Activated CD8-positive, alpha-beta memory T cell treated with anti-CD3 and anti-CD28 coated beads for 36 hours (primary cell): ENCODE results near the gene PIK3R6. TPM values are rescaled to one million over a fixed set of nuclear protein-coding genes. Genes with fewer than 3 reads are reported as not detected.
"Not testable (repeated sequence)": the region's sequence is repeated elsewhere in the genome, so short reads cannot be mapped to it uniquely, and the experiment has no call there.

Experiments used
- CTCF ChIA-PET: fragments of 350-600 bp; sonication (Branson Sonifier 250); formaldehyde crosslinking; loops from one replicate; lab custom pipeline; 2021; ENCODE audit warnings: antibody characterized with exemption; lab: Charles Lee
- POLR2A ChIA-PET: fragments of 350-600 bp; sonication (Branson Sonifier 250); formaldehyde crosslinking; loops from one replicate; lab custom pipeline; 2021; ENCODE audit warnings: antibody characterized with exemption; lab: Charles Lee
- total RNA-seq, 2 experiments: library from RNA; stranded (reverse); gene quantifications; one replicate each; pipeline ENCODE4 v1.2.3, GENCODE V29; 2021

The PIK3R6 gene
- total RNA-seq, 2 experiments from 2014 or later = 0.30 to 0.46 TPM

DNA sequence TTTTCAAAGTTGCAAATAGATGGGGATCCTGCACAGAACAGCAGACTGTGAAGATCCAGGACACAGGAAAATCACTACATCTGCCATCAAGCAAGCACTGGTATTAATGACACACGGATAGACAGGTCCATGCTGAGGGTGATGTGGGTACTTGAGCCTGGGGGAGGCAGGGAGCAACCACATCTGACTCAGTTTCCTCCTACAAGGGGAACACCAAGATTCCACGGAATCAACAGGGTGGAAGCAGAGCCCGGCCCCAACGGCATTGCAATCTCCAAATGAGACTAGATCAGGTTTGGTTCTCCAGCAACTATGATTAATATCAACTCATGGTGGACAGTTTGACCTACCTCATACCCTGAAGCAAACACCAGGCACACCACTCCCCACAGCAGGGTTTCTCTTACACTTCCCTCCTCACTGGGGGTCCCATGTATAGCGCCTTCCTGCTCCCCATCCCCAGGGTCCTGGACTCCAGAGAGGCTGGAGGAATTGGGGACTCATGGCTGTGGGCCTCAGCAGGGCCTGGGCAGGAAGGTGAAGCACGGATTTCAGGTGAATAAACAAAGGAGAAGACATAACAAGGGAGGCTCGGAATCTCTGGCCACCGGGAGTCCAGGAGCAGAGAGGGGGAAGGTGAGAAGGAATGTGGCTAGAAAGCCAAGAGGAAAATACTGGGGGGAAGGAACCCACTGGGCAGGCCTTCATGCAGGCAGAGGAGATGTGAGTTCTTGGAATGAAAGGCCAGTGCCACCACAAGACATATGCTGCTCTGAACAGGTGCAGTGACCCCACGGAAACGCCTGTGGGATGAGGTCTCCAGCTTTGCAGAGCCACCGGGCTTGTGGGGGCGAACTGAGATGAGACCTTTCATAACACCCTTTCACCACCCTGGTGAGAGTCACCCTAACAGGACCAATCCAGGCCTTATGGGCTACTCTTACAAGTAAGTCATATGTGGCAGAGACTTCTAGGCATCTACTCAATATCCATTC, 29.5 kb upstream of the PIK3R6 start:
- ChIA-PET POLR2A (no interaction called here), CTCF (no interaction called here)

DNA sequence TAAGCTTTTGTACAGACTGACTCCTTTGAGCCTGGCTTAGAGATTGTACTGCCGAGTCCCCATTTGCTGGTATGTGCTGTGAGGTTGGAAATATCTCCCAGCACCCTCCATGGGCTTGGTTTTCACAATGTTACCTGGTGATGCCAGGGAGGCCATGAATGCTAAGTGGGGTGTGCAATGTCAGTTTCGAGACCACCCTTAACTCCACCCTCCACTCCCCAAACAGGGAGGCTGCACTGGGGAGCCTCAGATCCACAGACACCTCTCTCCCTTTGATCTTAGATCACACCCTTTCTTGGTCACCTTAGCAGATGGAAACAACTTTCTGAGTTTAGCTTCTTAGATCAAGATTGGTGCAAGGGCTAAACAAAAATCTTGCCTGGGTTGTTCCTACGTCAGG, 28.6 kb upstream of the PIK3R6 start:
- ChIA-PET POLR2A (interaction anchor here (0.5 kb wide), 1 partner anchor 39 kb away, joined by 4 read pairs; no protein-coding TSS in a partner anchor), CTCF (interaction anchor here (1.0 to 2.3 kb wide), 9 partner anchors 10 to 512 kb away, joined by 3 to 10 read pairs (median 5); no protein-coding TSS in a partner anchor)

DNA sequence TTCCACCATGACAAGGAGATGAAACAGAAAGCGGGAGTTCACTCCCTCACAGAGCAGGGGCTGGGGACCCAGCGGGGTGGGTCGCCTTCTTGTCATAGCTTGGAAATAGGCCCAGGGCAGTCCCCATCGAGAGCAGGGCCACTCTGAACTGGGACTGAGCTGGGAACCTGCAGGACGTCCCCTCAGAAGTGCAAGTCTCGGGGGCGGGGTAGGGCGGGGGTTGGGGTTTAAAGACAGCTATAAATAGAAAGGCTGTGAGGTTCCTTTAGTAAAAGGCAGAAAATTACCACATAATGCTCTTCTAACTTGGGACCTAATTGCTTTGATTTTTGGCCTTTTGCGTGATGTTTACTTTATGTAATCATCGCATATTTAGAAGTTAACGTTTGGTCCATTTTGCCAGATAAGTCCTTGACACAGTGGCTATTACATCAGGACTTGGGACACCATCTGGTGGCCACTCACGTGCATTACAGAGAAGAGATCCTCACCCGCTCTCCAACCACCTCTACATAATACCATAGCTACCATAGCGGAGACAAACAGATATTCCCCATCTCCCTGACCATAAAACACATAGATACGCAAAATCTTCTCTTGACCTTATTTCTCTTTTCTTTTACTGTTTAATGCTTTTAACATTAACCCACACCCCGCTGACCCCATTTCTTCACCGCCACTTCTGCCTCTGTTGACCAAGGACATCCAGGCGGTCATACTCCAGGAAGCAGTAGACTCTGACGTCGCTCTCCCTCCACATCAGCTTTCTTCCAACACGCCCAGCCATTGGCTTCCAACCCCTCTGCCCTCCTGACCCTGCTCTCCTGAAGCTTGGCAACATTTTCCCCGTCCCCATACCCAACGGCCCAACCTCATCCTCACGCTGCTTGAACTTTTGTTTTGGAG, 27.5 kb upstream of the PIK3R6 start:
- POLR2A ChIA-PET = interaction anchor here (0.5 kb wide), 1 partner anchor 505 kb away, joined by 3 read pairs; no protein-coding TSS in a partner anchor

DNA sequence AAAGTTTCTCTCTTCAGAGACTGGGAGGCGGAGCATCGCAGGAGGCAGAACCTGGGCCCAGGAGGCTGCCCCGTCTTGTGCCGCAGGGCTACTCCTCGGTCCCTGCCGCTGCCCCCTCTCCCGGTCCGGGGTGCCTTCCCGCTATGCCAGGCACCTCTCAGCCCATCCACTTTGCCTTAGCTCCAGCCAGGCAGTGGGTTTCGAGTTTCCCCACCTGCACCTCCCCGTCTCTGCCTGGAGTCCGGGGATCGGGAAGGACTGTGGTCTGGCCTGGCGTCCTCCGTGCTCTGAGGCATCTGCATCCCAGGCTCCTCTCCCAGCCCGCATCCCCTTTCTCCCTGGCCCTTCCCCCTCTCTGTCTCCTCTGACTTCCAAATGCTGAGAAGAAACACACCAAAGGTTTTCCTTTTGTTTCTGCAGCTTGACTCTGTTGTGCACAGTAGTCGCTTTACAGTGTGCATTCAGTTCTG, 26.8 kb upstream of the PIK3R6 start:
- CTCF ChIA-PET = interaction anchor here (0.6 to 2.3 kb wide), 15 partner anchors 8 to 200 kb away, joined by 3 to 10 read pairs (median 5); no protein-coding TSS in a partner anchor
- POLR2A ChIA-PET = interaction anchor here (0.5 kb wide), 1 partner anchor 504 kb away, joined by 3 read pairs; no protein-coding TSS in a partner anchor

More for the DNA sequence above, 27.5 kb upstream of the PIK3R6 start:
- CTCF ChIA-PET = interaction anchor here (0.6 to 2.3 kb wide), 25 partner anchors 9 to 511 kb away, joined by 3 to 10 read pairs (median 4); no protein-coding TSS in a partner anchor

DNA sequence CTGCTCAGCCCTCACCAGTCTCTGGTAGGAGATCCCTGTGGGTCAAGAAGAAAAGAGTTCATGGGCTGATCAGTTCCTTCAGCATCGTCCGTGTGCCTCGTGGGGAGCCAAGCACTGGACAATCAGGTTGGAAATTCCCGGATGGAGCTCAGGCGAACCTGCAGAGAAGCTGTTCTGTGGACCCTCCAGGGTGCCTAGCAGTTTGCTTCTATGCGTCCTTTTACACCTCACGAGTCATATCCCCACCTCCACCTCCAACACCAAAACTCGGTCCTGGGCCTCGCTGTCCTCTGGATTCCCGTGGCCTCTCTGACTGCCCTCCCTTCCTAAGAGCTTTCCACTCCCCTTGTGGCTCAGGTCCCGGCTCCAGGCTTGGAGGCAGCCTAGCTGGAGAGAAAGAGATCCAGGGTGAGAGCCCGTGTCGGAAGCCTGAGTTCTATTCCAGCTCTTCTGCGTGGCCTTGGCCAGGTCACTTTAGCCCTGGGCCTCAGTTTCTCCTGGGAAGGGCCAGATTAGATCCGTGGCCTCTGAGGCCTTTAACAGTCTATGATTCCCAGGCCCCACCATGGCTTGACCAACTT, 26.2 kb upstream of the PIK3R6 start:
- ChIA-PET CTCF (interaction anchor here (1.4 to 2.3 kb wide), 3 partner anchors 28 to 108 kb away, joined by 4 to 8 read pairs (median 4); no protein-coding TSS in a partner anchor), POLR2A (no interaction called here)

DNA sequence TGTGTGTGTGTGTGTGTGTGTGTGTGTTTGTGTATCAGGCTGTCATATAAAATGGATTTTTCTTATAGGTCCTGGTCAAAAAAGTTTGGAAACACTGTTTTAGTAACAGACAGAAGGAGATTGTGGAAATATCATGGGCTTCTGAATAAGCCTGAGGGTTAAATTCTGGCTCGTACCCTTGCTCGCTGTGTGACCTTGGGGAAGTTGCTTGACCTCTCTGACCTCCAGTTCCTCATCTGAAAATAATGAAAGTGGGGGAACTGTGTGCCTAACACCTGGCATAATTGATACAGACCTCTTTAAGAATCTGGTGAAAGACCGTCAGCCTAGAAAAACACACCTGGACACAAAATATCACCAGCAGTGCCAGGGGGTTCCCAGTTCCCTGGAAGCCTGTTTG, 25.6 kb upstream of the PIK3R6 start:
- ChIA-PET CTCF (no interaction called here), POLR2A (no interaction called here)

DNA sequence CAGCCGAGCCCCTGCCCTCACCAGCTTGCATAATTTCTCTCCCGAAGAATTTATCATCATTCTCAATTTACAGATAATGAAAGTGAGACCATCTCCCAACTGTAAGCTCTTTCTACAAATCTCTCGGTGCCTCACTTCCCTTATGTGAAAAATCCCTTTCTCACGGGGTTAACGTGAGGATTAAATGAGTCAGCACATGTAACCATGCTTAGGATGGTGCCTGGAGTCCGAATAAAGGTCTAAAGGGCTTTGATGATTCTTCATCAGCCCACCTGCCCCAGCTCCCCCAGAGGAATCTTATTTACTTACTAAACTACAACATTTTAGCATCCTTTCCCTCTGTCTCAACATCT, 24.8 kb upstream of the PIK3R6 start:
- POLR2A ChIA-PET = no interaction called here
- CTCF ChIA-PET = interaction anchor here (1.8 kb wide), 1 partner anchor 56 kb away, joined by 5 read pairs; no protein-coding TSS in a partner anchor

DNA sequence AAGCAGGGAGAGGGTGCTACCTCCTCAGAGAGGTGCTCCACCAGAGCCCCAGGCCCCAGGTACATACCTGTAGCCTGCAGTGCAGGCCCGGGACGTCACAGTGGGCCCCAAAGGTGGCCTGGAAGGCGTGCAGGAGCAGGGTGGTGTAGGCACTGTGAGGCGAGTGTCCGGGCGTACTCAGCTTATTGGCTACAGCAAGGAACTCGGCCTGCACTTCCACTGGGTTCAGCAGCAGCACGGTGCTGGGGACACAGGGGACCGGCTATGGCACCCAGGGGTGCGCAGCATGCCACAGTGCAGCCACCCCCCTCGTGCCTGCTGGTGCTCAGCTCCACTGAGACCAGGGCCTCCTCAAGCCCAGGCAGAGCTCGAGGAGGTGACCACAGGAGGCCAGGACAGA, 23.2 kb upstream of the PIK3R6 start:
- CTCF ChIA-PET = interaction anchor here (0.6 to 1.8 kb wide), 3 partner anchors 33 to 107 kb away, joined by 3 to 5 read pairs (median 5); no protein-coding TSS in a partner anchor
- POLR2A ChIA-PET = interaction anchor here (0.7 kb wide), 1 partner anchor 25 kb away, joined by 4 read pairs; no protein-coding TSS in a partner anchor

DNA sequence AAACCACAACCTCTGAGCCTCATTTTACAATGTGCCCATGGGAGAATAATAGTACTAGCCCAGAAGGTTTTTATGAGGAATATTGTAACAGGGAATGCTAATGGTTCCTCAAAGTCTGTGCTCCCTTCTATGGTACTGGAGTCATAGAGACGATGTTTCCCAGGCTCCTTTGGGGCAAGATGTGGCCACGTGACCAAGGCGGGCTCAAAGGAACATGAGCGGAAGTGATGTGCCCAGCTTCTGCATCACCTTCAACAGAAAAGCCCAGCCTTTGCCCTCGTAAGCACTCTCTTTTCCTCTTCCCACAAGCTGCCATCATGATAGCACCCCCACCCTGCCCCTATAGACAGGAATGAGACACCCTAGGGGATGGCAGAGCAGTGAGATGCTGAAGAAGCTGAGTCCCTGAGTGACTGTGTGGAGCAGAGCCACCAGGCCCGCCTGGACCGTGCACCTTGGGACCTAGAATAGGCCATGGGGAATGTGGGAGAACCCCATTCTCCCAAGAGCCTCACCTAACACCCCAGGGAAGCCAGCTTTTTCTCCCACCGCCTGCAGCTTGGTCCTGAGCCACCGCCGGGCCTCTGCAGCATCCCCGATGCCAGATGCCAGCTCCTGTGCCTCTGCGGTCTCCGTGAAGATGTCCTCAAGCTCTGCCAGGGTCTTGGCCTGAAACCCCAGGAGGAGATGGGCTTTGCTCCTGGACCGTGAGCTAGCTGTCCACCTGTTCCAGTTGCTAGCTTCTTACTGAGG, 22.2 kb upstream of the PIK3R6 start:
- CTCF ChIA-PET = interaction anchor here (1.0 to 1.4 kb wide), 2 partner anchors 104 to 108 kb away, joined by 5 read pairs; no protein-coding TSS in a partner anchor

DNA sequence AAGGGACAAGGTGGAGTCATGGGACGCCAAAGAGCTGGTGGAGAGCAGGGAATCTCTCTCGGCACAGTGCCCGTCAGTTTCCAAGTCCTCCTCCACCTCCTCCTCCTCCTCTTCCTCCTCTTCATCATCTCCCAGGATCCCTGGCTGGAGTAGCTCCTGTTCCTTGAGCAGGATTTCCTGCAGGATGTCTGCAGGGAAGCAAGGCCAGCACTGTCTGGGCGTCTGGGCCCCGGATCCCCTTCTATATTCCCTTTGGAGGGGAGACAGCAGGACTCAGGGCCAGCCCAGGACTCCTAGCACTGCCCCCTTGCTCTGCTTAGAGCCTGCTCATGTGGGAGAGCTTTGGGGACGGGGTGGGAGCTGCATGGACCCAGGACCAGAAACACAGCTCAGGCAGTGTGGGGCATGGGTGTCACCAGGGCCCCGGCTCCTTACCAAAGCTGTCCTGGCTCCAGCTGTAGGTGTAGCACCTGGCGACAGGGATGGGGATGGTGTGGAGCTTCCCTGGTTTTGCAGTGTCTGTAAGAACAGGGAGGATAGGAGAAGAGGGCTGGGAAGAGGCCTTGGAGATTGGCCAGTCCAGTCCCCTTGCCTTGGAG, 21.3 kb upstream of the PIK3R6 start:
- POLR2A ChIA-PET = no interaction called here
- CTCF ChIA-PET = interaction anchor here (1.0 kb wide), 1 partner anchor 103 kb away, joined by 5 read pairs; no protein-coding TSS in a partner anchor

More for the DNA sequence above, 22.2 kb upstream of the PIK3R6 start:
- POLR2A ChIA-PET = no interaction called here

DNA sequence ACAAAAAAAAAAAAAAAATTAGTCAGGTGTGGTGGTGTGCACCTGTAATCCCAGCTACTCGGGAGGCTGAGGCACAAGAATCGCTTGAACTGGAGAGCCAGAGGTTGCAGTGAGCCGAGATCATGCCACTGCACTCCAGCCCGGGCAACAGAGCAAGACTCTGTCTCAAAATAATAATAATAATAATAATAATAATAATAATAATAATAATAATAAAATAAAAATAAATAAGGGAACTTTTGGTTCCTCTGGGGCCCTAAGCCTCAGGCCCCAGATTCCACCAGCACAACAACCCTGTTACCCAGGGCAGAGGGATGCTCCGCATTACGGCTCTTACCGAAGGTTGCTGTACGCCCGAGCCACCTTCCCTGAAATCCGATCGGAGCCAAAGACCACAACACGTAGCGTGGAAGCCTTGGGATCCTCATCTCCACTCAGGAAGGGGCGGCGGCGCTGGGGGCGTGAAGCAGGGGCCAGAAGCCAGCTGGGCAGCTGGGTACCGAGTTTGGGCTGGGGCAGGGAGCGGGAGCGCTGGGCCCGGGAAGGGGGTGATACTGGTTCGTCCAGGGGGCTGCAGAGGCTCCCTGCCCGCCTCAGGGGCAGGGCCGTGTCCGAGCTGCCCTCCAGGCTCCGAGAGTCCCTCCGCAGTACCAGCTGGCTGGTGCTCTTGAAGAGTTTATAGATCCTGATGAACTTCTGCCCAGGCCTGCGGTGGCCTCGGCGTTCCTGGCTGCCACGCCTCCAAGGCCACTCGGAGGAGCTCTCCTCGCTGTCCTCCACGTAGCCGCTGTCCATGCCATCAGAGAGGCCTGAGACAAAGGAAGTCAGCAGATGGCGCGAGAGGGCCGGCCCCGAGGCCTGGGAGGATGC, 20.6 kb upstream of the PIK3R6 start:
- ChIA-PET POLR2A (no interaction called here), CTCF (no interaction called here)

DNA sequence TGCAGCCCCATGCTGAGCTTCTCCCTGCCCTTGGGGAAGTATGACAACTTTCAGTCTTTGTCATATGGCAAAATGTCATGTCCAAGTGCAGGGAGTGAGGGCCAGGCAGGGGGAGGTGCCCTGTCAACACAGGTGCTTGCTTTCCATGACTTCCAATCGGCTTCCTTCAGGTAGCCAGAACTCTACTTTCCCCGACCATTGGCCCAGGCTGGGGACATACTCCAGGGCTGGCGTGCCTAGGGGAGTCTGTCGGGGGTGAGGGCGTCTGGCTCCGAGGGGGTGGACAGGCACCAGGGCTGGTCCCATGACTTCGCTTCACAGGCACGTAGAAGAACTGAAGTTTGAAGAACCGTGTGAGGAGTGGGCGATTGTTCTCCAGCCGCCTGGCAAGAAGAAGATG, 19.8 kb upstream of the PIK3R6 start:
- ChIA-PET POLR2A (no interaction called here), CTCF (interaction anchor here (1.7 kb wide), 1 partner anchor 8 kb away, joined by 10 read pairs; no protein-coding TSS in a partner anchor)

DNA sequence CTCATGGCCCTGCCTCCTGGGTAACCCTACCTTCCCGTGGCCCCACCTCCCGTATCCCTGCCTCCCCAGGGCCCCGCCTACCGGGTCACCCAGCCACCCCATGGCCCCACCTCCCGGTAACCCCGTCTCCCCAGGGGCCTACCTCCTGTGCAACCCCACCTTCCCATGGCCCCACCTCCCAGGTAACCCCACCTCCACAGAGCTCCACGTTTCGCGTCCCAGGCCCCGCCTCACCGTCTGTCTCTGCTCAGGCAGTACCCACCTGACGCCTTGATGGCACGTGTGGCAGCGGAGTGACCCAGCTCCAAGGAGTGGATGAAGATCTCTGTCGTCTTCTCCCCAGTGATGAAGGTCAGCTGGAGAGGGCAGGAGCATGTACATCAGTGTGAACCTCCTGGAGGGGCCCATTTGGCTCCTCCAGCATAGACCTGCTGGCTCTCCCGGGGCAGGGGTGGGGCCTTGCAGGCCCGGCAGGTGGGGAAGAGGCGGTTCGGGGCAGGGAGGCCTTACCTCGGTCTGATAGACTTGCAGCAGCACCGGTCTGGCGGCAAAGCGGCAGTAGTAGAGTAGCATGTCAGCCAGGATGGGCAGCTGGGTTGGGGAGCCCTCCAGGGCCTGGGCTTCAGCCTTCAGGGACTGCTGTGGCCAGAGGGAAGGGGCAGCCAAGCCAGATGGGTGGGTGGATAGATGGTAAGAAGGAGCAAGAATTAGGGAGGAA, 18.7 kb upstream of the PIK3R6 start:
- POLR2A ChIA-PET = no interaction called here
- CTCF ChIA-PET = interaction anchor here (1.7 kb wide), 1 partner anchor 9 kb away, joined by 10 read pairs; no protein-coding TSS in a partner anchor

DNA sequence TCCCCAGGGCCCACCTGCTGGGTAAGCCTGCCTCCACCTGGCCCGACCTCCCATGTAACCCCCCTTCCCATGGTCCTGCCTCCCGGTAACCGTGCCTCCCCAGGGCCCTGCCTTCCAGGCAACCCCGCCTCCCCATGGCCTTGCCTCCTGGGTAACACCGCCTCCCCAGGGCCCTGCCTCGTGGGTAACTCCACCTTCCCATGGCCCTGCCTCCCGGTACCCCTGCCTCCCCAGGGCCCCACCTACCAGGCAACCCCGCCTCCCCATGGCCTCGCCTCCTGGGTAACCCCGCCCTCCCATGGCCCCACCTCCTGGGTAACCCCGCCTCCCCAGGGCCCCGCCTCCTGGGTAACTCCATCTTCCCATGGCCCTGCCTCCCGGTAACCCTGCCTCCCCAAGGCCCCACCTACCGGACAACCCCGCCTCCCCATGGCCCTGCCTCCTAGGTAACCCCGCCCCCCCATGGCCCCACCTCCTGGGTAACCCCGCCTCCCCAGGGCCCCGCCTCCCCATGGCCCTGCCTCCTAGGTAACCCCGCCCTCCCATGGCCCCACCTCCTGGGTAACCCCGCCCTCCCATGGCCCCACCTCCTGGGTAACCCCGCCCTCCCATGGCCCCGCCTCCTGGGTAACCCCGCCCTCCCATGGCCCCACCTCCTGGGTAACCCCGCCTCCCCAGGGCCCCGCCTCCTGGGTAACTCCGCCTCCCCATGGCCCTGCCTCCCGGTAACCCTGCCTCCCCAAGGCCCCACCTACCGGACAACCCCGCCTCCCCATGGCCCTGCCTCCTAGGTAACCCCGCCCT, 17.9 kb upstream of the PIK3R6 start:
- CTCF ChIA-PET = interaction anchor here (1.7 kb wide), 1 partner anchor 10 kb away, joined by 10 read pairs; no protein-coding TSS in a partner anchor
- POLR2A ChIA-PET = not testable (repeated sequence)
